ENCODE data around the gene LRRC61. TPM values are rescaled to one million over a fixed set of nuclear protein-coding genes. Genes with fewer than 3 reads are reported as not detected.
A peak's percentile ranks its signal among the peaks of the same experiment; 100 is the strongest.

LRRC61 gene
- total and polyA plus RNA-seq, 7 donors = 4.4 to 18.6 (median 10.8) TPM

DNA sequence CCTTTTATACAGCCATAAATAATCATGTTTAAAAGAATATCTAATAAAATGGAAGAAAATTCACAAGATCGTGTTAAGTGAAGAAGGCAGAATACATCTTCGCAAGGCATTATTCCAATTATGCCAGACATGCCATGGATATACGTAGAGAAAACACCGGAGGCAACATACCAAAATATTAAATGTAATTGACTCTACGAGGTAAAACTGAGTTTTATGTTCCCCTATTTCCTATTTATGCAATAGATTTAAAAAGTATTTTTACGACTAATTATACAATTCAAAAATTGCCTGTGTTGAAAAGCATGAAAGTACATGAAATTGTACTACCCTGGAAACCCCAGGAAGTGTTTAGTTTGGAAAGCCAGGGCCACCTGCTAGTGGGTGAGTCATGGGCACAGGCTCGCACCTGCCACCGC, 44.5 kb downstream of the LRRC61 start:
- Histone ChIP-seq H3K4me1 (peaks cover 0 to 37% (median 30%) of the 10 kb centered on the region in 4 donors), H3K36me3 (peaks cover 0 to 29% (median 11%) of the 10 kb centered on the region in 4 donors), H3K27ac (peak overlapping the region; percentile 92 to 97 (median 95)), H3K4me3 (peak overlapping the region; percentile 69 to 92 (median 75)), H3K9me3 (no peaks in the 10 kb centered on the region), H3K27me3 (no peaks in the 10 kb centered on the region)
- intact Hi-C loops (cut with DNase I) = loop anchor here (2.0 to 5.0 kb wide), 2 partner anchors 27 to 40 kb away; partner anchors contain the start of gene RARRES2
- TF ChIP-seq, protein P1, sequence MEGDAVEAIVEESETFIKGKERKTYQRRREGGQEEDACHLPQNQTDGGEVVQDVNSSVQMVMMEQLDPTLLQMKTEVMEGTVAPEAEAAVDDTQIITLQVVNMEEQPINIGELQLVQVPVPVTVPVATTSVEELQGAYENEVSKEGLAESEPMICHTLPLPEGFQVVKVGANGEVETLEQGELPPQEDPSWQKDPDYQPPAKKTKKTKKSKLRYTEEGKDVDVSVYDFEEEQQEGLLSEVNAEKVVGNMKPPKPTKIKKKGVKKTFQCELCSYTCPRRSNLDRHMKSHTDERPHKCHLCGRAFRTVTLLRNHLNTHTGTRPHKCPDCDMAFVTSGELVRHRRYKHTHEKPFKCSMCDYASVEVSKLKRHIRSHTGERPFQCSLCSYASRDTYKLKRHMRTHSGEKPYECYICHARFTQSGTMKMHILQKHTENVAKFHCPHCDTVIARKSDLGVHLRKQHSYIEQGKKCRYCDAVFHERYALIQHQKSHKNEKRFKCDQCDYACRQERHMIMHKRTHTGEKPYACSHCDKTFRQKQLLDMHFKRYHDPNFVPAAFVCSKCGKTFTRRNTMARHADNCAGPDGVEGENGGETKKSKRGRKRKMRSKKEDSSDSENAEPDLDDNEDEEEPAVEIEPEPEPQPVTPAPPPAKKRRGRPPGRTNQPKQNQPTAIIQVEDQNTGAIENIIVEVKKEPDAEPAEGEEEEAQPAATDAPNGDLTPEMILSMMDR (IDR thresholded peaks at IDR 0.05) = no peak
- peak in 2 of 4 donors; percentile 4 to 61 for TF ChIP-seq POLR2AphosphoS5 (IDR thresholded peaks at IDR 0.05)
- WGBS, 2 donors = 13 to 35% methylated on average over 8 of the region's 8 CpGs
- DNase-seq = no peak

DNA sequence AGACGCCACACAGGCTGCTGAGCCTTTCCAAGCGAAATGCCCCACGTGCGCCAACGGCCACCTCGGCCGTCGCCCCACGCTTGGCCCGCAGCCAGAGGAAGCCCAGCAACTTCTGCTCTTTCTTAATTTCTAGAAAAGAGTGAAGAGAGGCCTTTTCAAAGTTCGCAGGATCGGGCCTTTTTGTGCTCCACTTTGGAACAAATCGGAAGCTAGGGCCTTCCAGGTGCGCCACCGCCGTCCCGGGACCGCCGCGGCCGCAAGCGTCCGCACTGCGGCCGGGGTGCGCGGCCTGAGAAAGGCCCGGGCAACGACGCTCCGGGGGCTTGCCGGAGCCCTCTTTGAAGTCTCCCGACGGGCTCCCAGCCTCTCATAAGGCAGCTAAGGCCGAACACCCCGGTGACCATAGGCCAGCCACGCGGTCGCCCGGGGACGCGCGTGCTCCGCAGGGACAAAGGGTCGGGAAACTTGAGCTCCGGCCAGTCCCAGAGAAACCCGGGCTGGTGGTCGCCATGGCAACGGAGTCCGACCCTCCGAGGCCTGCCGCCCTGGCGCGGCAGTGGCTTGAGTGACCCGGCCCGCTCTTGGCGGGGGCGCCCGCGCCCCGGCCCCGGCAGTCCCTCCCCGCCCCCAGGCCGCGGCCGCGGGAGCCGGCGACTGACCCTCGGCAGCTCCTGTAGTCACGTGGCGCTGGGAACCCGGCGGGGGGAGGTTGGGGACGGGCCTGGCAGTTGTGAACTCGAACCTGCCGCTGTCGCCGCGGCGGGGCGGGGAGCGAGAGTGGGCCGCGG, 45.1 kb downstream of the LRRC61 start, which contains the start of gene REPIN1:
TSS of gene REPIN1 (plus strand) at position 727 of the 788 bp plus-strand sequence. CDS start 890 bp downstream, outside the sequence.
- 1% methylated on average over 85 of the region's 85 CpGs for WGBS, 2 donors
- TF ChIP-seq EP300 (IDR thresholded peaks at IDR 0.05) (peak in 2 of 4 donors; percentile 11 to 57), POLR2AphosphoS5 (IDR thresholded peaks at IDR 0.05) (peak; percentile 70 to 91 (median 82)), POLR2A (IDR thresholded peaks at IDR 0.05) (peak in 1 of 2 donors; percentile 29)
- TF ChIP-seq, protein P1 (IDR thresholded peaks at IDR 0.05) = no peak

DNA sequence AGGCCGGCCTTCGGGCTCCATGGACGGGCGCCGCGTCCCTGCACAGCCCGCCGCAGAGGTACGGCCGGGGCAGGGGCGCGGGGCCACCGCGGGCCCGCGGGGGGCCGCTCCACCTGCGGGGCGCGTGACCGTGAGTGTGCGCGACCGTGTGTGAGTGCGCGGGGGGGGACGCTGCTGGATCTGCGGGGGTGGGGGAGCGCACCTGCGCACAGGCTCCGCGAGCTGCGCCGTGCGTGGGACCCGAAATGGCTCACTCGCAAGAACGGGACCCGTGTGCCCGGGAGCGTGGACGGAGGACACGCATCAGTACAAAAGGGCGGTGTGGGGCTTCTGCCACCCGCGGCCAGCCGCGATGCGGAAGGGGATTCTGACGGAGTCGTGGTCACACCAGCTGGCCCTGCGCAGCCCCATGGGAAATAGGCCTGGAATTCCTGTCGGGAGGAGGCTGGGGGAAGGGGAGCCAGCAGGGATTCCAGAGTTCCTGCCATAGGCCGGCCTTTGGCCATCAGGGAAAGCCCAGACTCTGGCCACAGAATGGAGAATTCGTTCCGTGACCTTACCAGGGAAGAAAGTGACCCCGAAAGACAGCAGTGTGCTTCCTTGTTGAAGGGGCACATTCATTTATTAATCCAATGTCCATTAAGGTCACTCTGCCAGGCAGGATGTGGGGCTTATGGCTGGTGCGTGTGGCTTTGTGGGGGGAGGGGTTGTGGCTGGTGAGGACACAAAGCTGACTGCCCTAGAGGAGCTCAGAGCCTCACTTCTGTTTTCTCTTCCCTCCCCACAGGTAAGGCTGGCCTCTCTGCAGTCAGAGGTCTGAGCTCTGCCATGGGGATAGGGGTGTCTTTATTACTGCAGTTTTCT, 46.0 kb downstream of the LRRC61 start:
- H3K4me3 ChIP-seq = peak overlapping the region; percentile 69 to 92 (median 75)
- peaks cover 0 to 43% (median 19%) of the 10 kb centered on the region in 4 donors for H3K36me3 ChIP-seq
- no peaks in the 10 kb centered on the region for H3K27me3 ChIP-seq
- intact Hi-C loops (cut with DNase I) = loop anchor here (2.0 to 5.0 kb wide), 2 partner anchors 28 to 38 kb away; partner anchors contain the start of gene RARRES2
- whole genome bisulfite sequencing, 2 donors = 0 to 1% methylated on average over 58 of the region's 58 CpGs
- TF ChIP-seq POLR2AphosphoS5 (IDR thresholded peaks at IDR 0.05) = peak in 2 of 4 donors; percentile 2 to 24
- TF ChIP-seq, protein P1 (IDR thresholded peaks at IDR 0.05) = no peak
- H3K27ac ChIP-seq = peak overlapping the region; percentile 92 to 97 (median 95)
- H3K4me1 ChIP-seq = peaks cover 0 to 46% (median 39%) of the 10 kb centered on the region in 4 donors
- DNase-seq = peak; percentile 81
- H3K9me3 ChIP-seq = no peaks in the 10 kb centered on the region

More for the DNA sequence above, 45.1 kb downstream of the LRRC61 start, which contains the start of gene REPIN1:
- H3K27me3 ChIP-seq = no peaks in the 10 kb centered on the region
- intact Hi-C loops (cut with DNase I) = loop anchor here (2.0 to 5.0 kb wide), 2 partner anchors 27 to 39 kb away; partner anchors contain the start of gene RARRES2
- H3K4me1 ChIP-seq = peaks cover 0 to 41% (median 34%) of the 10 kb centered on the region in 4 donors
- no peaks in the 10 kb centered on the region for H3K9me3 ChIP-seq
- peak; percentile 97 for DNase-seq
- H3K36me3 ChIP-seq = peaks cover 0 to 35% (median 17%) of the 10 kb centered on the region in 4 donors
- H3K4me3 ChIP-seq = peak within 1 kb of the TSS; percentile 69 to 92 (median 75)
- peak within 1 kb of the TSS; percentile 92 to 97 (median 95) for H3K27ac ChIP-seq

DNA sequence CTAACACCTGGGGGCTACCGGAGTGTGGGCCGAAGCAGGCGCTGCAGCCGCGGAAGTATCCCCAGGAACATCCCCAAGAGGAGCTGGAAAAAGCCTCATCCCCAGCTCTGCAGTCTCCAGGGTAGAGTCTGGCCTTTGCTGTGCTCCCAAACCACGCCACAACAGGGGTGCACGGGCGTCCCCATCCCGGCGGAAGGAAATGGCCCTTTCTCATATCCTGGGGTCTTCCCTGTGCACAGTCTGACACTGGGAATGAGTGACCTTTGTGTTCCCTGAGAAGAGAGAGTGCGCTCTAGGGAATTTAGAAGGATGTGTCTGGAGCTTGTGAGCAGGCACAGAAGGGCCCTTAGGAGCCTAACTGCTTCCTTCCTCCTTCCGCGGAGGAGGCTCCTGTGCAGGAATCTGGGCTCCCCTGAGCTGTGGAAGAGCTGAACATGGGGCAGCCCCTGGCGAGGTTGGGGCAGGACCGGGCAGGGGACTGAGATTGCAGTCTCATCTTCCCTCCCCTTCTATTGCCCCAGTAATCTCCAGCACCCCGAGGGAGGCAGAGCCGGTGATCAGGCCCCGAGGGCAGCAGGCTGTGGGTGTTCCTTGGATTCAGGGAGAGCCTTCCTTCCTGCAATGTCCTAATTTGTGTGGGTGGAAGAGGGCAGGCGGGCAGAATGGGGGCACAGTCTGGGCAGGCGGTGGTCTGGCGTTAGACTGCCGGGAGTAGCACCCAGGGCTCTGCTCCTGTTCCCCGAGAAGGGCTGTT, 46.8 kb downstream of the LRRC61 start:
- TF ChIP-seq, protein P1 (IDR thresholded peaks at IDR 0.05) = no peak
- no peak for TF ChIP-seq EP300 (IDR thresholded peaks at IDR 0.05)
- TF ChIP-seq POLR2A (IDR thresholded peaks at IDR 0.05) = no peak
- TF ChIP-seq POLR2AphosphoS5 (IDR thresholded peaks at IDR 0.05) = no peak
- H3K27me3 ChIP-seq = no peaks in the 10 kb centered on the region
- 8 to 31% methylated on average over 23 of the region's 23 CpGs for WGBS, 2 donors
- H3K4me3 ChIP-seq = peak overlapping the region; percentile 69 to 92 (median 75)
- DNase-seq = peak; percentile 59
- peaks cover 0 to 46% (median 39%) of the 10 kb centered on the region in 4 donors for H3K4me1 ChIP-seq
- H3K27ac ChIP-seq = peak overlapping the region; percentile 92 to 97 (median 95)
- peaks cover 0 to 47% (median 19%) of the 10 kb centered on the region in 4 donors for H3K36me3 ChIP-seq
- H3K9me3 ChIP-seq = no peaks in the 10 kb centered on the region
- intact Hi-C loops (cut with DNase I) = loop anchor here (1.0 to 10.0 kb wide), 4 partner anchors 8 to 595 kb away; partner anchors contain the start of gene RARRES2

Measured in sigmoid colon (tissue), 7 donors.